Measurements from ENCODE around the gene SDC4. TPM values are rescaled to one million over a fixed set of nuclear protein-coding genes. Genes with fewer than 3 reads are reported as not detected.
"Not testable (repeated sequence)": the region's sequence is repeated elsewhere in the genome, so short reads cannot be mapped to it uniquely, and the experiment has no call there.

SDC4 gene
- polyA plus RNA-seq, 3 donors from 2014 or later: 0.56 to 0.69 TPM; not detected in 1

DNA sequence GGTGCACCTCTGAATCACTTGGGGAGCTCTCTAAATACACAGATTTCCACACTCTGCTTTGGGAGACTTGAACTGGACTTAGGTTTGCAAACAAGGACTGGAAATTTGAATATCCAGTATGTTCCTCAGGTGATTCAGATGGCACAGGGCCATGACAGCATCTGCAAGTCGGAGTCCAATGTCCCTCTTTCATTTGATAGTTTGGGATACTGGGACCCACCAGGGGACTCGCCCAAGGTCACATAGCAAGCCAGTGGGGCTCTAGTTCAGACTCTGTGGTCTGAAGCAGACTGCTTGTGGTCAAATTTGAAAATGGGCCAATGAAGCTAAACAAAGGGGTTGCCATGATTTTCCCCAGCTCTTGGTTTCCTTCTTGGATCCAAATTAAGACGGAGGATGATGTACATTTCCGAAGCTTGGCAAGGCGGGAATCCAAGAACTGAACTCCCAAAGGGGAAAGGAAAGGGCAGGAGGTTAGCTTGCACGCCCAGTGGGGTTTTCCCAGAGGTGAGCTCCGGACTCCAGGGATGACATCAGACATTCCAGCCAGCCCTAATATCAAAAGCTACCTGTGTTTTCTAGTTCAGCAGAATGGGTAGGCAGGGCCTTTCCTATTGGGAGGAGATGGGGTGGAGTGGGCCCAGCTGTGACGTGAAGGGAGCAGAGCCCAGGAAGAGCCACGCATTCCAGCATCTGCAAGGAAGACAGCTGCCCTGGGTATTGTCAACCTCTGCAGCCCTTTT is 11.4 kb upstream of the SDC4 start:
- Mint-ChIP-seq H3K27ac (peak overlapping the region in 1 of 6 donors; percentile 17), H3K9me3 (no peaks in the 10 kb centered on the region), H3K4me1 (peaks cover 18 to 19% of the 10 kb centered on the region in 2 donors), H3K4me3 (no peak overlapping the region), H3K36me3 (no peaks in the 10 kb centered on the region), H3K27me3 (ENCODE audit: low read depth in 3 of 3) (peaks cover 5 to 16% (median 7%) of the 10 kb centered on the region in 3 donors)
- no peak for DNase-seq

DNA sequence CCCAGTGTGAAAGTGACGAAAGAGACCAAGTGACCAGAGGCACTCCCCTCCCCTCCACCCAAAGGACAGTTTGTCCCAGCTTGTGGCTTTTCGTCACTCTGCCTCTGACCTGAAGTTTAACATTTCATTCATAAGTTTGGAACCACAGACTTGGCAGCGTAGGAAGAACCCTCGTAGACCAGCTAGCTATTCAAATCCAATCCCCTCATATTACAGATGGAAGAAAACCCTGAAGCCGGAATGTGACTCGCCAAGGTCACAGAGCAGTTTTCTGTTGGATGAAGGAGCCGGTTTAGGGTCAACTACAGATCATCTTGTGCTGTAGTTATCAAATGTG is 10.8 kb upstream of the SDC4 start:
- no peak for DNase-seq
- no peaks in the 10 kb centered on the region for H3K9me3 Mint-ChIP-seq
- no peak overlapping the region for H3K4me3 Mint-ChIP-seq
- peaks cover 5 to 16% (median 7%) of the 10 kb centered on the region in 3 donors for H3K27me3 Mint-ChIP-seq (ENCODE audit: low read depth in 3 of 3)
- H3K27ac Mint-ChIP-seq: no peak overlapping the region
- H3K4me1 Mint-ChIP-seq: peaks cover 15 to 16% of the 10 kb centered on the region in 2 donors
- no peaks in the 10 kb centered on the region for H3K36me3 Mint-ChIP-seq

DNA sequence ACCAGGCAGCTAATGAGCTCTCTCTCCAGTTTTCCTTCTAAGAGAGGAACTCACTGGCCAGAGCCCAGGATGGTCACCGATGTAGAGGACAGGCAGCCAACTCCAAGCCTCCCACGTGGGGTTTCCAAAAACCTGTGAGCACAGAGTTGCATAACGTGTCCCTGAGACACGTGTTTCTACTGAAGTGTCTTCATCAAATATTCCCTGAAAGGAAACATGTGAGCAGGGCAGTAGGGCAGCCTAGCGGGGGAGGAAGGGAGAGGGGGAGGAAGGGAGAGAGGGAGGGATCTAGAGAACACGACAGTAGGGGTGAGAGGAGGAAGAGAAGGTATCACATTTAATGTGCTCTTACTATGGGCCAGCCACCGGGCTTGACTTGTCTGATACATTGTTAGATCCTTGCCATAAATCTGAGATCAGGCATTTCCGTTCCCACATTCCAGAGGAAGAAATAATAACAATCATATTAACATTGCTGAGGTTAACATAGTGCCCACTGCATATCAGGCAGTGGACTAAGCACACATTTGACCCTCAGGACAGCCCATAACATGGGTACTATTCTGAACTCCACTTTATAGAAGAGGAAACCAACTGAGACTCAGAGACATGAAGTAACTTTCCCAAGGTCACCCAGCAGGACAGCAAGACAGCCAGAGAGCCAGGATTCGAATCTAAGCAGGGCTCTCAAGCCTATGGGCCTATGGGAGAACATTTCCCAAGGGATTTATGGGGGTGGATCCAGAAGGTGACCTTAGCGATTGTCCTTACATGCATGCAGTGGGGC is 10.3 kb upstream of the SDC4 start:
- no peak overlapping the region for H3K27ac Mint-ChIP-seq
- peaks cover 10 to 11% of the 10 kb centered on the region in 2 donors for H3K4me1 Mint-ChIP-seq
- DNase-seq: no peak
- no peaks in the 10 kb centered on the region for H3K36me3 Mint-ChIP-seq
- peaks cover 5 to 12% (median 7%) of the 10 kb centered on the region in 3 donors for H3K27me3 Mint-ChIP-seq (ENCODE audit: low read depth in 3 of 3)
- no peaks in the 10 kb centered on the region for H3K9me3 Mint-ChIP-seq
- H3K4me3 Mint-ChIP-seq: no peak overlapping the region

DNA sequence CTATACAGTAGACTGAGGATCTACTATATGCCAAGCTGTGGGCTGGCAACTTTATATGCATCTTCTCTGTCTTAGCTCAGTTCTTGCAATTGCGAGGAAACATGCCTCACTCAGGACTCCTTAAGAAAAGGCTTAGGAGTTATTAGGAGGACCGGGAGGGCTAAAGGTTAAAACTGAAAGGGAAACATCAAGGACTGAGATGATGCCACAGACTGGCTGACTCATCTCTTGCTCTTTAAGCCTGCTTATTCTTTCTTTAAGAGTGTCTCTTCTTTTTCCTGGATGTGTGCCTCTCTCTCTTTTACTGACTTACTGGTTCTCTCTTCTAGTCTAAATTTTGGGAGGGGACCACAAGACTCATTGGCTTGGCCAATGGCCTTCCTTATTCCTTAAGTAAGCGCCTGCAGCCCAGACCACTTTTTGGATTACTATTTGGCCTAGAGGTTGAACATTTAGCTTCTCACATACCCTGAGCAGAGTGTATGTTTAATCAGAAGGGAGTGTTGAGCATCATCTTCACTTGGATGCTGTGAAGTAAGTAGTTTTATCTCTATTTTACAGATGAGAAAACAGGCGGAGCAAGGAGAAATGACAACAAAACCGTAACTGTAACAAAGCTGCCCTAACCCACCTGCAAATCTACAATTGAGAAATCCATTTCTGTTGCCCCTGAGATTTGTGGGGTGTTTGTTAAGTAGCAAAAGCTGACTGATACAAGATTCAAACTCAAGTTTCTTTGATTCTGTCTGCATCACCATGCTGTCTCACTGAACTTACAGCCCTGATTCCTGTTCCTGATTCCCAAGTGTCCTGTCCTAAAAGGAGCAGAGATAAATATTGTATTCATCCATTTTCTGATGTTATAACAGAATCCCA is 7.2 kb upstream of the SDC4 start:
- Mint-ChIP-seq H3K9me3 (no peaks in the 10 kb centered on the region), H3K4me3 (no peak overlapping the region), H3K27ac (no peak overlapping the region), H3K36me3 (no peaks in the 10 kb centered on the region), H3K4me1 (no peaks in the 10 kb centered on the region), H3K27me3 (ENCODE audit: low read depth in 3 of 3) (peaks cover 0 to 3% (median 0%) of the 10 kb centered on the region in 3 donors)
- no peak for DNase-seq

DNA sequence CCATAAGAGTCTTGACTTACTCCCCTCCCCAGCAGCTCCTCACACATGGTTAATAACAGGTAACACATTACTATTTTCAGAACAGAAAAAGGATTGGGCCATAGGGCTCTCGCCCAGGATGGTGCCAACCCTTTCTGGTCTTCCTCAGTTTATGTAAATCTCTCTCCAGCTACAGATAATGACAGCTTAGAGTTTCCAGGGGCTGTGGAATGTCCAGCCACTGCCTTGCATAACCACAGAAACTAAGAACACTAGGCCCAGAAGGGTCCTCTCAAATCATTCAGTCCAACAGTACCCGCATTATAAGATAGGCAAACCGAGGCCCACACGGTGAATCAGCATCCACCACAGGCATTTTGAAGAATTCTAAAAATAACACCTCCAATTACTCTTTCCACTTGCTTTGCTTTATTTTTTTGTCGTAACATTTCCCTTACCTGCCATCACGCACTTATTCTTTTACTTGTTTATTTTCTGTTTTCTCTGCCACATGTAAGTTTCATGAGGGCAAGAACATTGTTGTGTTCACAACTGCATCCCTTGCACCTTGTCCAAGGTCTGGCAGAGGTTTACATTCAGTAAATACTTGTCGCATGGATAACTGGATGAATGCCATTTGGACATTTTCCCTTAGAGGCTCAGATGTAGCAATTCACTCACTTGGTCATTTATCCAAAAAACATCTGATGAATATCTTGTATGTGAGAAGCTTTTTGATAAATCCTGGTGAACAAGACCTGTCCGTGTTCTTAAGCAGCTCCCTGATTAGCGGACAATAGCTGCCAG is 6.4 kb upstream of the SDC4 start:
- no peaks in the 10 kb centered on the region for H3K4me1 Mint-ChIP-seq
- H3K9me3 Mint-ChIP-seq: no peaks in the 10 kb centered on the region
- peaks cover 0 to 3% (median 0%) of the 10 kb centered on the region in 3 donors for H3K27me3 Mint-ChIP-seq (ENCODE audit: low read depth in 3 of 3)
- no peaks in the 10 kb centered on the region for H3K36me3 Mint-ChIP-seq
- no peak overlapping the region for H3K4me3 Mint-ChIP-seq
- no peak overlapping the region for H3K27ac Mint-ChIP-seq
- DNase-seq: no peak

DNA sequence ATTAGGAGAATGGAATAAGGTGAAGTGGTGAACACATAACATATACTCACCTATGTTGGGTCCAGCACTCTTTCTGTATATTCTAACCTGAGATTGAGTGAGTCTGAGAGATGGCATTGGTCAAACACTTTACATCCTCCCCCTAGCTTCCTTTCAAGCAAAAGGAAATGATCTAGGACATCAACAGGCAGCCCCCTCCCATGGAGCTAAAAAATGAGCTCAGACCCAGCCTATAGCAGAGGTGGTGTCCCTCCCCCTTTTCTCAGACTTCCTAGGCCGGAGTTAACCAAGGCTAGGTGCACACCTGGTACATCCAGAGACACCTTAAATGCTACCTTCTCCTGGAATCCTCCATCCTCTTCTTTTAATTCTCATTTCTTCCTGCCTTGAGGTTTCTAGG is 5.5 kb upstream of the SDC4 start:
- no peak overlapping the region for H3K4me3 Mint-ChIP-seq
- no peak for DNase-seq
- no peak overlapping the region for H3K27ac Mint-ChIP-seq
- H3K9me3 Mint-ChIP-seq: no peaks in the 10 kb centered on the region
- H3K27me3 Mint-ChIP-seq (ENCODE audit: low read depth in 3 of 3): peaks cover 0 to 3% (median 0%) of the 10 kb centered on the region in 3 donors
- no peaks in the 10 kb centered on the region for H3K4me1 Mint-ChIP-seq
- H3K36me3 Mint-ChIP-seq: no peaks in the 10 kb centered on the region

DNA sequence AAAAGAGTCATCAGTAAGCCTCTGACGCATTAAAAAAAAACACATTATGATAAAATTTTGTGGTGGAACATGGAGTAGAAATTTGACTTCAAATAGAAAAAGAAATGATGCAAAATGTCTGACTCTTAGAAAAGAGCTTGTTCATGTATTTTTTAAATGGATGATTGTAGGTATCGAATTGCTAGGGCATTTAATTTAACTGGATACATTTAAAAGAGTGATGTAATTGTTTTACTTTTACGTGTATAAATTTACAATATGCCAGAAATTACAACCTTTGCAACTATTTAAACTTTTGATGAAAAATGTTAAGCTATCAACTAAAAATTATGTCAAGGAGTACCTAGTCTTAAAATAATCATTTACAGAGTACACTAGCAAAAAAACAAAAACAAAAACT is 4.5 kb upstream of the SDC4 start:
- H3K27ac Mint-ChIP-seq: no peak overlapping the region
- no peak overlapping the region for H3K4me3 Mint-ChIP-seq
- no peaks in the 10 kb centered on the region for H3K36me3 Mint-ChIP-seq
- H3K27me3 Mint-ChIP-seq (ENCODE audit: low read depth in 3 of 3): peaks cover 0 to 1% (median 0%) of the 10 kb centered on the region in 3 donors
- H3K4me1 Mint-ChIP-seq: peaks cover 1 to 2% of the 10 kb centered on the region in 2 donors
- no peaks in the 10 kb centered on the region for H3K9me3 Mint-ChIP-seq
- DNase-seq: no peak

DNA sequence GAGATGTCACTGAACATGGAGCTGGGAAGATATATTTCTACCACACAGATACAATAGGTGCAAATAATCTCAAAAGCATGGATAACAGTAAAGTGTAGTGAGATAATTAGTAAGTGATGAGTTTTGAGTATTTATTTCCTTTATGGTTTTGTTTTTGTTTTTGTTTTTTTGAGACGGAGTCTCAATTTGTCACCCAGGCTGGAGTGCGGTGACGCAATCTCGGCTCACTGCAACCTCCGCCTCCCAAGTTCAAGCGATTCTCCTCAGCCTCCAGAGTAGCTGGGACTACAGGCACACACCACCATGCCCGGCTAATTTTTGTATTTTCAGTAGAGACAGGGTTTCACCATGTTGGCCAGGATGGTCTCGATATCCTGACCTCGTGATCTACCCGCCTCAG is 2.6 kb upstream of the SDC4 start:
- not testable (repeated sequence) for H3K9me3 Mint-ChIP-seq
- H3K4me1 Mint-ChIP-seq: peaks cover 8 to 14% of the 10 kb centered on the region in 2 donors

DNA sequence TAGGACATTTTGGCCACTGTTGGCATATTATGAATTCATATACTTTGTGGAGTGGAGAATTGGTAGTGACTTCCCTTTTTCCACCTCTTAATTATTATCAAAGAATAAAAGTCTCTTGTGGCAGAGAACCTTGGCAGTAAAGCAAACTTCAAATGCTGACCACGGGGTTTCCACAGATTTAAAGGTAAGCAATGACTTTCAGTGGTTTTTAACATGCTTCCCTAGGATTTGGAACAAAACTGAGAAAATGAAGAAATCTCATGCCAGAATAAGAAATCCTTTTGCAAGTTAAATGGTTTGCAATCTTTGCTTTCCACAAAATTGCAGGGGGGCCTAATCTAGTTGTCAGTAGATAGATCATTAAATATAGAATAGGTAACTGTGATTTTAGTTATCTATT is 2.0 kb upstream of the SDC4 start:
- no peaks in the 10 kb centered on the region for H3K9me3 Mint-ChIP-seq
- H3K27me3 Mint-ChIP-seq (ENCODE audit: low read depth in 3 of 3): peaks cover 3 to 4% (median 3%) of the 10 kb centered on the region in 3 donors
- H3K4me1 Mint-ChIP-seq: peaks cover 8 to 14% of the 10 kb centered on the region in 2 donors
- H3K4me3 Mint-ChIP-seq: no peak overlapping the region
- no peak for DNase-seq
- H3K27ac Mint-ChIP-seq: no peak overlapping the region
- H3K36me3 Mint-ChIP-seq: no peaks in the 10 kb centered on the region

More for the DNA sequence above, 2.6 kb upstream of the SDC4 start:
- not testable (repeated sequence) for DNase-seq; H3K36me3 Mint-ChIP-seq; H3K27ac Mint-ChIP-seq; H3K4me3 Mint-ChIP-seq; H3K27me3 Mint-ChIP-seq (ENCODE audit: low read depth in 3 of 3)

DNA sequence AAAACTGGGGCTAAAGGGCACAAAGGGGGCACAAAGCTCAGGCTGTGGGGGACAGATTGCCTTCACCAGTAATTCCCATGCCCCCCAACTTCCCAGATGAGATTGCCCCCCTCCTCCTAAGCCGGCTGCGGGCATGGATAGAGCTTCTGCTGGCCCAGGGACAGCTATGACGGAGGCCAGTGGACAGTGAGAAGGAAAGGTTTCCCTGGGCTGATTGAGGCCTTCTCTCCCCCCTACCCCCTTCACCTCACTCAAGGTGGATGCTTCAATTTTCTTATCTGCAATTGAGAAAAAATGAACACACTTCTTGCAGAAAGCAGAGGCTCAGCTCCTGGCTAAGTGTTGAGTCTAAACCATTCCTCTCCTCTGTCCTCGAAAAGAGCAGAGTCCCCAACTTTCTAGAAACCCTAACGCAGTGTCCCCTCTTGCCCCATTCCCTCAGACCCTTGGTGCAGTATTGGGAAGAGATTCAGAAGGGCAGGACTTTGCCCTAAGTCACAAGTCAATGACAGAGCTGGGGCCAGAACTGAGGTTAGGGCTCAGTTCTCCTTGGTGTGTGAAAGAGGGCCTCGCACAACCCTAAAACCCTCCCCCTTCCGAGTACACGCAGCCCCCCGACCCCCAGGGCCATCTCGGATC is 808 bp downstream of the SDC4 start:
- H3K27ac Mint-ChIP-seq: no peak overlapping the region
- H3K36me3 Mint-ChIP-seq: no peaks in the 10 kb centered on the region
- H3K4me1 Mint-ChIP-seq: peaks cover 8 to 14% of the 10 kb centered on the region in 2 donors
- no peaks in the 10 kb centered on the region for H3K9me3 Mint-ChIP-seq
- H3K4me3 Mint-ChIP-seq: peak overlapping the region; percentile 50 to 73 (median 68)
- no peak for DNase-seq
- H3K27me3 Mint-ChIP-seq (ENCODE audit: low read depth in 3 of 3): peaks cover 3 to 5% (median 4%) of the 10 kb centered on the region in 3 donors

DNA sequence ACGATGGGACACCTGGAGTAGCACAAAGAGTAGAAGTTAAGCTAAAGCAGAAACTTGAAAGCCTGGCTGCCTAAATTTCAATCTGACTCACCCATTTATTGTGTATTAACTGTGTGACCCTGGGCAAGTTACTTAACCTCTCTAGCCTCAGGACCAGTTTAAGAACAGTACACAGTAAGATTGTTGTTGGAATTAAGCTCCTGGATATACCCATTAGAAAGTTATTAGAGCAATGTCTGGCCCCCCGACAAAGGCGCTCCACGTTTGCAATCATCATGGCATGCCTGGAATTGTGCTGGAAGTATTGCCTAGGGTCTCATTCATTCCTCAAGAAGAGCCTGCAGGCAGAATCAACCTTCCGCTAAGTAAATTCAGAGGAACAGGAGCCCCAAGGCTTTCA is 1.4 kb downstream of the SDC4 start:
- Mint-ChIP-seq H3K4me3 (peak overlapping the region in 3 of 5 donors; percentile 5 to 73 (median 50)), H3K27ac (no peak overlapping the region)

DNA sequence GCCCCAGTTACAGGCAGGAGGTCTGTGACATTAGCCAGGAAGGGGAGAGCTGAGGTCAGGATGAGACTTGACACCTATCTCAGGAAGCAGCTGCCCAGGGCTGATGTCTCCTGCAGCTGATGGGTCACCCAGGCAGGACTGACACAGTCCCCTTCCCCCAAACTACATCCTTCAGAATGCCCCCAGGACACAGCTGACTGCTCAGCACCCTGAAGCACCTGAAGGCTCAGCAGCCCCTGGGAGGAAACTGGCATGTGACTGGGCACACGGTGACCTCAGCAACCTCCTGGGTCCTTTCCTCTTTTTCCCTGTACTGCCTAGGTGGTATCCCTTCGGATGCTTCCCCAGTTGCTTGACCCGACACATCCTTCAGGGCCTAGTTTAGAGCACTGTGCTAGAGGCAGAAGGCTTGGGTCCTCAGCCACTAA is 1.9 kb downstream of the SDC4 start:
- peaks cover 3 to 5% (median 4%) of the 10 kb centered on the region in 3 donors for H3K27me3 Mint-ChIP-seq (ENCODE audit: low read depth in 3 of 3)
- no peak overlapping the region for H3K27ac Mint-ChIP-seq
- H3K36me3 Mint-ChIP-seq: no peaks in the 10 kb centered on the region
- no peak for DNase-seq
- peaks cover 8 to 14% of the 10 kb centered on the region in 2 donors for H3K4me1 Mint-ChIP-seq
- H3K4me3 Mint-ChIP-seq: peak overlapping the region in 1 of 5 donors; percentile 50
- H3K9me3 Mint-ChIP-seq: no peaks in the 10 kb centered on the region

More for the DNA sequence above, 1.4 kb downstream of the SDC4 start:
- Mint-ChIP-seq H3K9me3 (no peaks in the 10 kb centered on the region), H3K27me3 (ENCODE audit: low read depth in 3 of 3) (peaks cover 3 to 5% (median 4%) of the 10 kb centered on the region in 3 donors), H3K36me3 (no peaks in the 10 kb centered on the region), H3K4me1 (peaks cover 8 to 14% of the 10 kb centered on the region in 2 donors)
- DNase-seq: no peak

Measured in immature natural killer cell (primary cell).